Subcutaneous adipose tissue (tissue), 4 donors: ENCODE data around the gene AGFG1. TPM values are rescaled to one million over a fixed set of nuclear protein-coding genes. Genes with fewer than 3 reads are reported as not detected.

Source experiments
- CTCF ChIP-seq: fragments of 450-650 bp; IDR thresholded peaks from one replicate; pipeline ENCODE4 v1.5.1; 2016; ENCODE audit warnings: low read depth, mild to moderate bottlenecking, control low read depth, antibody characterized with exemption, moderate library complexity
- total RNA-seq, 4 donors: library from RNA; depleted of rRNA; stranded (reverse); fragments of >200 nt; gene quantifications; one replicate each; pipeline ENCODE4 v1.1.0, GENCODE V29; 2016

The AGFG1 gene
- total RNA-seq = 100 to 1,000 TPM in 3 of 4 donors, 10 to 100 TPM in 1; 88.7 to 235 (median 146) TPM

DNA sequence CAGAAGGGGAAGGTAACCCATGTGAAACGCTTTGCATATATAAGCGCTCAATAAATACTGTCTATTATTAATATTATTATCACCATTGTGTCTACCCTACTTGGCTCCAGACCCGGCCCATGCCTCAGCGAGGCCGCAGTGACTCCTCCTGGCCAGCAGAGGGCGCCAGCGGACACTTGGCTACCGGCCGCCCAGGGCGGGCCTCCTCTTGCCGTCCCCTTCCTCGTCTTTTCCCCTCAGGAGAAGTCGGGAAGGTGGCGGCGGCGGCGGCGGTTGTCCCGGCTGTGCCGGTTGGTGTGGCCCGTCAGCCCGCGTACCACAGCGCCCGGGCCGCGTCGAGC lies at the start of gene AGFG1:
Gene AGFG1, plus strand, starts transcription at position 233 of the 341 bp plus-strand sequence. CDS start 266 bp downstream, outside the sequence.
- TF ChIP-seq CTCF = no peak

GRCh38 chr2:227423656-227424499 lies 48.1 kb upstream of the AGFG1 start:
- TF ChIP-seq CTCF = no peak

DNA sequence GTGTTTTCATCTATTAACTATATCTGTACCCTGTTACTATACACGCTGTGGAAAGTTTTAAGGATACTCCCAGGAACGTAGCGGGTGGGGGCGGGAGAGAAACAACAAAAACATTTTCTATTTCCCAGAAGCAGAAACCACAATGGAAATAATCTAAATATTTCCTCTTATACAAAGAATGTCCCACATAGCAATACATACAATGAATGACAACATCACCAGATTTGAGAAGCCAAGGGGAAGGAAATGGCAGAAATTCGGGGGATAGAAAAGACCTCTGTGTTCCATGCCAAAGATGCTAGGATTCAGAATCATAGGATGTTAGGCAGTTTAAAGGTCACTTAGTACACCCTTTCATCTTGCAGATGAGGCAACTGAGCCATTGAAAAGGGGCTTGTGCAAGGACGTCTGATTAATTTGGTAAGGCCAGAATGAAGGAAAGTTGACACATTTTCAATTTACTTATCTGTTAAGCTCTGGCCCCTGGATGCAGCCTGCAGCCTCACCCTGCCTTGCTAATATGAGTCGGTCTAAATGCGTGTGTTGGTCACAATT lies 43.1 kb upstream of the AGFG1 start:
- no peak for TF ChIP-seq CTCF

DNA sequence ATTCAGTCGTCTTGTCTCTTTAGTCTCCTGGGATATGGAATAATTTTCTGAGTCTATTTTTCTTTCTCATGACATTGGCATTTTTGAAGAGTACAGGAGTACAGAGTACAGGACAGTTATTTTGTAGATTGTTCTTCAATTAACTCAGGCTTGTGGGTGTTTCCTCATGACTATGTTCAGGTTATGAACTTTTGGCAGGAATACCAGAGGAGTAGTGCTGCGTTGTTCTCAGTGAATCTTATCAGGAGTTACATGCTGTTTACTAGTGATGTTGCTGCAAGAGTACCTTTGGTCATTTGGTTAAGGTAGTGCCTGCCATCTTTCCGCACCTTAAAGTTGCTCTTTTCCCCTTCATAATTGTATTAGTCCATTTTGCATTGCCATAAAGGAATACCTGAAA lies 41.3 kb upstream of the AGFG1 start:
- no peak for TF ChIP-seq CTCF

GRCh38 chr2:227433171-227433570 lies 38.8 kb upstream of the AGFG1 start:
- TF ChIP-seq CTCF = no peak

GRCh38 chr2:227436436-227437174 lies 35.4 kb upstream of the AGFG1 start:
- TF ChIP-seq CTCF = no peak

DNA sequence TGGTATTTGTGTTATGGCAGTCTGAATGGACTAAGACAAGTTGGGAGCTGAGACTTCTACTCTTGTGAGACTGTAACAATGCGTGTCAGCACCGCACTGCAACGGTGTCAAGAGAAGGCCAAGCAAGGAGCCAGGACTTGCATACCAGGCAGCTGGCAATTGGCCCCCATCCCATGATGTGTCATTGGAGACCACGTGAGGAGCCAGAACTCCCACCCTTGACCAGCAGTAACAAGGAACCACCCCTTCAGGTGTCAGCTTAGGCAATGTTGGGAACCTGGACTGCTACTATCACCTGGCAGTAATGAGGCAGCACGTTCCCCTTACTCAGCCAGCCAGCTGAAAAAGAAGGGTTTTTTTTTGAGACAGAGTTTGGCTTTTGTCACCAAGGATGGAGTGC lies 32.7 kb upstream of the AGFG1 start:
- no peak for TF ChIP-seq CTCF
